Peyer's patch (tissue), 4 donors: Measurements from ENCODE around the gene HMGXB3. TPM values are rescaled to one million over a fixed set of nuclear protein-coding genes. Genes with fewer than 3 reads are reported as not detected.
"Not testable (repeated sequence)": the region's sequence is repeated elsewhere in the genome, so short reads cannot be mapped to it uniquely, and the experiment has no call there.

Source experiments
- DNase-seq, 3 donors: peaks; one replicate each; pipeline ENCODE4 v3.0.0-alpha.2; 2017 to 2019
- H3K27ac ChIP-seq, 4 donors: fragments of 200-600 bp; sonication (generic); one replicate each; pipeline ENCODE4 v1.5.1; 2016 to 2019
- H3K27me3 ChIP-seq, 2 donors: fragments of 200-600 bp; sonication (generic); one replicate each; pipeline ENCODE4 v1.5.1; 2019
- H3K36me3 ChIP-seq, 3 donors: fragments of 200-600 bp; sonication (generic); one replicate each; pipeline ENCODE4 v1.5.1; 2016 to 2019
- H3K4me1 ChIP-seq, 4 donors: fragments of 200-600 bp; sonication (generic); one replicate each; pipeline ENCODE4 v1.5.1; 2016 to 2019
- H3K4me3 ChIP-seq, 4 donors: fragments of 200-600 bp; sonication (generic); 1 replicate in 3 of 4; 2 replicates in 1 of 4; pipeline ENCODE4 v1.5.1; 2016 to 2019; ENCODE audit warnings: mild to moderate bottlenecking in 1 of 4
- H3K9me3 ChIP-seq, 4 donors: fragments of 200-600 bp; sonication (generic); one replicate each; pipeline ENCODE4 v1.5.1; 2016 to 2019; ENCODE audit warnings: mild to moderate bottlenecking in 1 of 4
- CTCF ChIP-seq, 6 experiments: fragments of 450-650 bp in 4 of 6; fragments of 200-600 bp in 2 of 6; sonication (generic) in 1 of 6; IDR thresholded peaks; one replicate each; pipeline ENCODE4 v1.5.1; 2017 to 2019; ENCODE audit warnings: antibody characterized with exemption in 6 of 6, mild to moderate bottlenecking in 3 of 6, moderate library complexity in 1 of 6
- POLR2A ChIP-seq, 2 donors: fragments of 450-650 bp; IDR thresholded peaks; one replicate each; pipeline ENCODE4 v1.5.1; 2017; ENCODE audit warnings: antibody characterized with exemption in 2 of 2, mild to moderate bottlenecking in 2 of 2, moderate library complexity in 2 of 2
- total RNA-seq, 4 donors: library from RNA; depleted of rRNA; stranded (reverse); fragments of >200 nt; gene quantifications; one replicate each; pipeline ENCODE4 v1.1.0, GENCODE V29; 2016

The HMGXB3 gene
- total RNA-seq, 4 donors from 2014 or later, result 24.3 to 45.0 (median 41.4) TPM

GRCh38 chr5:150024346-150024984 is 23.9 kb downstream of the HMGXB3 start:
- TF ChIP-seq CTCF (IDR thresholded peaks at IDR 0.05) (peak in 1 of 6 experiments; percentile 8), POLR2A (IDR thresholded peaks at IDR 0.05) (no peak)
- H3K9me3 ChIP-seq, result no peaks in the 10 kb centered on the region
- no peak overlapping the region for H3K4me3 ChIP-seq
- H3K27me3 ChIP-seq, result no peaks in the 10 kb centered on the region
- DNase-seq, result no peak
- peaks cover 0 to 85% (median 0%) of the 10 kb centered on the region in 3 donors for H3K36me3 ChIP-seq
- H3K27ac ChIP-seq, result no peak overlapping the region
- no peaks in the 10 kb centered on the region for H3K4me1 ChIP-seq

GRCh38 chr5:150026682-150027172 is 26.2 kb downstream of the HMGXB3 start:
- H3K4me1 ChIP-seq, result no peaks in the 10 kb centered on the region
- peaks cover 0 to 84% (median 0%) of the 10 kb centered on the region in 3 donors for H3K36me3 ChIP-seq
- no peaks in the 10 kb centered on the region for H3K27me3 ChIP-seq
- no peak overlapping the region for H3K27ac ChIP-seq
- H3K9me3 ChIP-seq, result no peaks in the 10 kb centered on the region
- no peak for TF ChIP-seq POLR2A (IDR thresholded peaks at IDR 0.05)
- no peak for TF ChIP-seq CTCF (IDR thresholded peaks at IDR 0.05)
- no peak overlapping the region for H3K4me3 ChIP-seq
- DNase-seq, result no peak

GRCh38 chr5:150028047-150028446 is 27.5 kb downstream of the HMGXB3 start:
- peaks cover 0 to 92% (median 0%) of the 10 kb centered on the region in 3 donors for H3K36me3 ChIP-seq
- not testable (repeated sequence) for H3K4me1 ChIP-seq, H3K9me3 ChIP-seq, H3K4me3 ChIP-seq, H3K27ac ChIP-seq, DNase-seq, H3K27me3 ChIP-seq

GRCh38 chr5:150033334-150033733 is 32.8 kb downstream of the HMGXB3 start:
- no peaks in the 10 kb centered on the region for H3K4me1 ChIP-seq
- peaks cover 0 to 97% (median 0%) of the 10 kb centered on the region in 3 donors for H3K36me3 ChIP-seq
- no peaks in the 10 kb centered on the region for H3K9me3 ChIP-seq
- TF ChIP-seq POLR2A (IDR thresholded peaks at IDR 0.05) (no peak), CTCF (IDR thresholded peaks at IDR 0.05) (no peak)
- no peak for DNase-seq
- H3K27me3 ChIP-seq, result no peaks in the 10 kb centered on the region
- H3K27ac ChIP-seq, result no peak overlapping the region
- H3K4me3 ChIP-seq, result no peak overlapping the region

GRCh38 chr5:150034662-150035061 is 34.1 kb downstream of the HMGXB3 start:
- no peak for DNase-seq
- no peak overlapping the region for H3K27ac ChIP-seq
- H3K27me3 ChIP-seq, result no peaks in the 10 kb centered on the region
- no peaks in the 10 kb centered on the region for H3K9me3 ChIP-seq
- peaks cover 0 to 98% (median 0%) of the 10 kb centered on the region in 3 donors for H3K36me3 ChIP-seq
- TF ChIP-seq POLR2A (IDR thresholded peaks at IDR 0.05) (no peak), CTCF (IDR thresholded peaks at IDR 0.05) (no peak)
- H3K4me1 ChIP-seq, result no peaks in the 10 kb centered on the region
- no peak overlapping the region for H3K4me3 ChIP-seq

GRCh38 chr5:150035139-150035895 is 34.8 kb downstream of the HMGXB3 start:
- H3K27ac ChIP-seq, result no peak overlapping the region
- no peaks in the 10 kb centered on the region for H3K9me3 ChIP-seq
- H3K4me3 ChIP-seq, result no peak overlapping the region
- no peak for DNase-seq
- H3K4me1 ChIP-seq, result no peaks in the 10 kb centered on the region
- H3K36me3 ChIP-seq, result peaks cover 0 to 100% (median 0%) of the 10 kb centered on the region in 3 donors
- no peak for TF ChIP-seq POLR2A (IDR thresholded peaks at IDR 0.05)
- no peak for TF ChIP-seq CTCF (IDR thresholded peaks at IDR 0.05)
- no peaks in the 10 kb centered on the region for H3K27me3 ChIP-seq
